NT2/D1 (cell line): Measurements from ENCODE around the gene UBE4B.

ENCODE experiments used
- DNase-seq: peaks from one replicate; pipeline ENCODE4 v3.0.0-alpha.2; 2011; ENCODE audit warnings: low read depth, low spot score
- H3K27me3 ChIP-seq: 2 replicates; pipeline ENCODE4 v1.6.0; 2011; ENCODE audit warnings: mild to moderate bottlenecking; ENCODE audit not compliant: insufficient read length, insufficient read depth
- H3K36me3 ChIP-seq: 2 replicates; pipeline ENCODE4 v1.6.1; 2011; ENCODE audit warnings: mild to moderate bottlenecking, low read length, mixed read lengths; ENCODE audit not compliant: insufficient read depth, insufficient read length
- H3K4me1 ChIP-seq: 2 replicates; pipeline ENCODE4 v1.5.1; 2011; ENCODE audit not compliant: insufficient read depth, insufficient read length
- H3K4me3 ChIP-seq: 2 replicates; pipeline ENCODE4 v1.5.1; 2011; ENCODE audit warnings: low read depth; ENCODE audit not compliant: insufficient read length
- H3K9ac ChIP-seq: 2 replicates; pipeline ENCODE4 v1.6.0; 2011; ENCODE audit warnings: low read depth; ENCODE audit not compliant: insufficient read length
- H3K9me3 ChIP-seq: 2 replicates; pipeline ENCODE4 v1.5.1; 2011; ENCODE audit warnings: mild to moderate bottlenecking, low read length; ENCODE audit not compliant: insufficient read depth
- SUZ12 ChIP-seq: IDR thresholded peaks from 2 replicates; pipeline ENCODE4 v1.6.1; 2011; ENCODE audit not compliant: insufficient read length, insufficient read depth; ENCODE audit errors: extremely low read depth
- YY1 ChIP-seq: IDR thresholded peaks from 2 replicates; pipeline ENCODE4 v1.6.1; 2011; ENCODE audit not compliant: insufficient read length, insufficient read depth
- ZNF274 ChIP-seq: IDR thresholded peaks from 2 replicates; pipeline ENCODE4 v1.6.1; 2011; ENCODE audit warnings: mild to moderate bottlenecking, low read depth, low read length

UBE4B gene

GRCh38 chr1:10085076-10085475, 52.3 kb downstream of the UBE4B start:
- DNase-seq = no peak

GRCh38 chr1:10087210-10087609, 54.5 kb downstream of the UBE4B start:
- H3K36me3 ChIP-seq = peaks cover 2% of the 10 kb centered on the region
- H3K4me3 ChIP-seq = no peak overlapping the region
- H3K9ac ChIP-seq = no peak overlapping the region
- DNase-seq = no peak
- no peaks in the 10 kb centered on the region for H3K27me3 ChIP-seq
- no peaks in the 10 kb centered on the region for H3K4me1 ChIP-seq
- TF ChIP-seq ZNF274 (no peak), SUZ12 (no peak), YY1 (no peak)
- H3K9me3 ChIP-seq = no peaks in the 10 kb centered on the region

More at GRCh38 chr1:10085076-10085475, 52.3 kb downstream of the UBE4B start:
- Histone ChIP-seq H3K9ac (no peak overlapping the region), H3K9me3 (no peaks in the 10 kb centered on the region), H3K4me3 (no peak overlapping the region), H3K36me3 (peaks cover 2% of the 10 kb centered on the region), H3K4me1 (no peaks in the 10 kb centered on the region), H3K27me3 (no peaks in the 10 kb centered on the region)
- TF ChIP-seq YY1 (no peak), ZNF274 (no peak), SUZ12 (no peak)

DNA sequence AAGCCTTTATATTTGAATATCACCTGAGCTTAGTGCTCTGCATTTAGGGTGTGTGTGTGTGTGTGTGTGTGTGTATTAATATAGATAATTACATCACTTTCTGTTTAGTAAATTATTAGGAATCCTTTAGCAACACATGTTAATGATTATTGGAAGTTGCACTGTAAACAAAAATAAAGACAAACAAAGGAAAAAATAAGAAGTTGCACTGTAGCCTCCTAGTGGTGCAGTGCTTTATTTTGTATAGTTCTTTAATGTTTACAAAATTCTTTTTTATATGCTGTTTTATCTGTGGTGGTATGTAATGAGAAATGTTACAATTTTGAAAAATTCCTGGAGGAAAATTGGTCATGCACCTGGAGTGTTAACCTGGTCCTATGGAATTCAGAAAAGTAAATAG, 69.2 kb downstream of the UBE4B start:
- Histone ChIP-seq H3K4me3 (no peak overlapping the region), H3K9ac (no peak overlapping the region), H3K9me3 (no peaks in the 10 kb centered on the region), H3K27me3 (no peaks in the 10 kb centered on the region), H3K36me3 (peaks cover 41% of the 10 kb centered on the region), H3K4me1 (no peaks in the 10 kb centered on the region)
- DNase-seq = no peak
- TF ChIP-seq ZNF274 (no peak), SUZ12 (no peak), YY1 (no peak)

GRCh38 chr1:10103193-10103592, 70.4 kb downstream of the UBE4B start:
- Histone ChIP-seq H3K4me3 (no peak overlapping the region), H3K36me3 (peaks cover 43% of the 10 kb centered on the region), H3K4me1 (no peaks in the 10 kb centered on the region), H3K27me3 (no peaks in the 10 kb centered on the region), H3K9ac (no peak overlapping the region), H3K9me3 (no peaks in the 10 kb centered on the region)
- TF ChIP-seq YY1 = no peak
- no peak for TF ChIP-seq SUZ12
- TF ChIP-seq ZNF274 = no peak
- DNase-seq = no peak

GRCh38 chr1:10104834-10105233, 72.1 kb downstream of the UBE4B start:
- no peak for TF ChIP-seq ZNF274
- TF ChIP-seq YY1 = no peak
- no peak for TF ChIP-seq SUZ12
- peaks cover 42% of the 10 kb centered on the region for H3K36me3 ChIP-seq

GRCh38 chr1:10105484-10105883, 72.7 kb downstream of the UBE4B start:
- Histone ChIP-seq H3K9me3 (no peaks in the 10 kb centered on the region), H3K36me3 (peaks cover 42% of the 10 kb centered on the region), H3K4me1 (no peaks in the 10 kb centered on the region), H3K4me3 (no peak overlapping the region), H3K9ac (no peak overlapping the region), H3K27me3 (no peaks in the 10 kb centered on the region)
- no peak for TF ChIP-seq YY1
- TF ChIP-seq SUZ12 = no peak
- TF ChIP-seq ZNF274 = no peak
- no peak for DNase-seq

More at GRCh38 chr1:10104834-10105233, 72.1 kb downstream of the UBE4B start:
- Histone ChIP-seq H3K27me3 (no peaks in the 10 kb centered on the region), H3K4me3 (no peak overlapping the region), H3K9me3 (no peaks in the 10 kb centered on the region), H3K4me1 (no peaks in the 10 kb centered on the region), H3K9ac (no peak overlapping the region)
- DNase-seq = no peak

DNA sequence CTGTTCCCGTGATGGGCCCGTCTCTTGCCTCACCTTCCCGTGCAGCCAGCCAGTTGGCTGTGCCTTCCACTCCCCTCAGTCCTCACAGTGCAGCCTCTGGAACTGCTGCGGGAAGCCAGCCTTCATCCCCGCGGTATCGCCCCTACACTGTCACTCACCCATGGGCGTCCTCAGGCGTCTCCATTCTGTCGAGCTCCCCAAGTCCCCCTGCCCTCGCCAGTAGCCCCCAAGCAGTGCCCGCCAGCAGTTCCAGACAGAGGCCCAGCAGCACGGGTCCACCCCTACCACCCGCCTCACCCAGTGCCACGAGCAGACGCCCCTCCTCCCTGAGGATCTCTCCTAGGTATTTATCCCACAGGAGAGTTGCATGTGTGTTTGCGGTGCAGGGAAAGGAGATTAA, 73.5 kb downstream of the UBE4B start:
- Histone ChIP-seq H3K36me3 (peaks cover 45% of the 10 kb centered on the region), H3K27me3 (no peaks in the 10 kb centered on the region), H3K4me1 (no peaks in the 10 kb centered on the region), H3K9me3 (no peaks in the 10 kb centered on the region), H3K4me3 (no peak overlapping the region), H3K9ac (no peak overlapping the region)
- no peak for DNase-seq
- TF ChIP-seq SUZ12 = no peak
- no peak for TF ChIP-seq ZNF274
- no peak for TF ChIP-seq YY1
